PFSK-1 (cell line): ENCODE measurements around the gene DNAJB11.

Experiments
- FOXP2 ChIP-seq: optimal IDR thresholded peaks from 2 replicates; pipeline ENCODE3; 2011; ENCODE audit warnings: borderline replicate concordance, control low read depth, inconsistent platforms; ENCODE audit not compliant: insufficient read depth; ENCODE audit errors: extremely low read length, extremely low read depth
- POLR2AphosphoS5 ChIP-seq: IDR thresholded peaks from 2 replicates; pipeline ENCODE4 v1.6.1; 2012; ENCODE audit warnings: low read depth, mild to moderate bottlenecking, control low read depth, low read length, moderate library complexity
- TAF1 ChIP-seq: IDR thresholded peaks from 2 replicates; pipeline ENCODE4 v1.6.1; 2012; ENCODE audit warnings: low read length, control low read depth, borderline replicate concordance; ENCODE audit not compliant: insufficient read depth
- TF ChIP-seq, protein P1 (sequence below), 2 experiments: IDR thresholded peaks; 2 replicates each; pipeline versions ENCODE4 v1.6.1 to v1.8.0; 2011 to 2012; ENCODE audit warnings: low read depth in 2 of 2, low read length in 2 of 2, control low read depth in 1 of 2, inconsistent platforms in 1 of 2, mild to moderate bottlenecking in 1 of 2, moderate library complexity in 1 of 2; ENCODE audit not compliant: insufficient read depth in 1 of 2

DNA sequence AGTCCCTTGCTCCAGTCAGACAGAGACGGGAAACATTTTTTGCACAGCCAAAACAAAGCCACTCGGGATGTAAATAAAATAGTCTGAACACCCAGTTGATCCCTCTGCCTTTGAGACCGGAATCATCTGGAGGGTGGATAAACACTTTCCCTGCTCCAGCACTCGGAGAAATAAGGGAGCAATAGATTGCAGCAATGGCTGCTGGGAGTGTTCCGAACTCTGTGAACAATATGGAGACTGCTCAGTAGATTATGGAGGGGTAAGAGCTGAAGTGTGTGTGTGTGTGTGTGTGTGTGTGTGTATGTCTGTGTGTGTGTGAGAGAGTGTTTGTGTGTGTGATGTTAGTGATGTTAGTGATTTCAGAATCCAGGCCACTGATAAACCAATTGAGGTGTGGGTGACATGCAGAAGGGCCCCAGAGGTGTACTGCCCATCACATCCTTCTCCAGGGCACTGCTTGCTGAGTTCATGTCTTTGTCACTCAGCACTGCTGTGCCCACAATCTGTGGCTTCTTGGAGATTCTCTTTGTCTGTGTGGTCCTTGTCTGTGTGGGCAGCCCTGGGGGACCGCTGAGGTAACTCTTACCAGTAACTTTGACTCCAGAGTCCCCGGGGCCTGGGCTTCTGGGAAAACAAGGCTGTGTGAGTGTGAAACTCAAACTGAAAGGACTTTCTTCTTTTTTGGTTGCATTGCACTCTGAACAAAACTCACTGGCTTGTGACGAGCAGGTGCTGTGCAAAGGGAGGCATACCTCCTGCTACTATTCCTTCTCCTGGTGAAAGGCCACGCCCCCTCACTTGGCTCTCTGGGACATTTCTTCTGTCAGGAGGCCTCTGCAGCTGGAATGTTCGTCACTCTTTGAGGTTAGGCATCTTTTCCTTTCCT lies 49.3 kb upstream of the DNAJB11 start:
- TF ChIP-seq TAF1 (no peak), POLR2AphosphoS5 (no peak), FOXP2 (no peak)
- TF ChIP-seq, protein P1, sequence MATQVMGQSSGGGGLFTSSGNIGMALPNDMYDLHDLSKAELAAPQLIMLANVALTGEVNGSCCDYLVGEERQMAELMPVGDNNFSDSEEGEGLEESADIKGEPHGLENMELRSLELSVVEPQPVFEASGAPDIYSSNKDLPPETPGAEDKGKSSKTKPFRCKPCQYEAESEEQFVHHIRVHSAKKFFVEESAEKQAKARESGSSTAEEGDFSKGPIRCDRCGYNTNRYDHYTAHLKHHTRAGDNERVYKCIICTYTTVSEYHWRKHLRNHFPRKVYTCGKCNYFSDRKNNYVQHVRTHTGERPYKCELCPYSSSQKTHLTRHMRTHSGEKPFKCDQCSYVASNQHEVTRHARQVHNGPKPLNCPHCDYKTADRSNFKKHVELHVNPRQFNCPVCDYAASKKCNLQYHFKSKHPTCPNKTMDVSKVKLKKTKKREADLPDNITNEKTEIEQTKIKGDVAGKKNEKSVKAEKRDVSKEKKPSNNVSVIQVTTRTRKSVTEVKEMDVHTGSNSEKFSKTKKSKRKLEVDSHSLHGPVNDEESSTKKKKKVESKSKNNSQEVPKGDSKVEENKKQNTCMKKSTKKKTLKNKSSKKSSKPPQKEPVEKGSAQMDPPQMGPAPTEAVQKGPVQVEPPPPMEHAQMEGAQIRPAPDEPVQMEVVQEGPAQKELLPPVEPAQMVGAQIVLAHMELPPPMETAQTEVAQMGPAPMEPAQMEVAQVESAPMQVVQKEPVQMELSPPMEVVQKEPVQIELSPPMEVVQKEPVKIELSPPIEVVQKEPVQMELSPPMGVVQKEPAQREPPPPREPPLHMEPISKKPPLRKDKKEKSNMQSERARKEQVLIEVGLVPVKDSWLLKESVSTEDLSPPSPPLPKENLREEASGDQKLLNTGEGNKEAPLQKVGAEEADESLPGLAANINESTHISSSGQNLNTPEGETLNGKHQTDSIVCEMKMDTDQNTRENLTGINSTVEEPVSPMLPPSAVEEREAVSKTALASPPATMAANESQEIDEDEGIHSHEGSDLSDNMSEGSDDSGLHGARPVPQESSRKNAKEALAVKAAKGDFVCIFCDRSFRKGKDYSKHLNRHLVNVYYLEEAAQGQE (IDR thresholded peaks at IDR 0.05; ENCODE audit: insufficient read depth in 1 of 2, low read depth in 2 of 2, low read length in 2 of 2): no peak
